GM21515 (cell line): ENCODE measurements around the gene FAM98A.

Experiments used
- ATAC-seq: cut with Tn5 transposase; IDR thresholded peaks from one replicate; pipeline ENCODE4 v1.9.1; 2021; ENCODE audit not compliant: unreplicated experiment

FAM98A gene

DNA sequence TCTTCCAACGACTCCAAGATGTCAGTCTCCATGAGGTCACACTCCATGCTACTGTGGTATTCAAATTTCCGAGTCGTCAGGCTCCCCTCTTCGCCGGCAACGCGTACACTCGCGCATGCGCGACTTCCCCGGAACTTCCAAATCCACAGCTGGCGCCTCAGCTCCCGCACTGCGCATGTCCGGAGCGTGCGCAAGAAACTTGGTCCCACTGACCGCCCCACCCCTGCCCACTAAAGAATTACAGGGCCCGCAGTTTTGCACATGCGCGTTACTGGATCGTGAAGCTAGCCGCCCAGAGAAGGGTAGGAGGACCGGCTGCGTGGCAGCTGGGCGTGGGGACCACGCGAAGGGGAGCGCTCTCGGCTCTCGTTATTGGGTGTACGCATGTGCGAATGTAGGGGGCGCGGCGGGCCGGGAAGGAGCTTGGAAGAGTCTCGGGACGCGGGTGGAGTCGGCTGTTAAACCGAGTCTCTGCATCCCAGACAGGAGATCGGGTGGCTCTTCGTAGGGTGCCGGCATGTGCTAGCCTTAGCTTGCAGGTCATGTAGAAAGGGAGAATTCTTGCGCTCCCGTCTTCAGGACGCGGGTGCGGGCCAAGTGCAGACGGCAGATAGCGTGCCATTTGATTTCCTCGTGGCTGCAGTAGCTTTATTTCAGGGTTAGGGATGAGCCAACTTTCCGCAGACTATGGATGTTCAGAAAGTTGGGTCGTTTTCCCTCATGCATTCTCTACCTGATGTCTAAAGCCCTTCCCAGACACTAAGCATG, at the start of gene FAM98A:
TSS of gene FAM98A (minus strand) at position 125 of the 768 bp plus-strand sequence. CDS start at position 47, 78 bp downstream.
- peak; percentile 95 for ATAC-seq

DNA sequence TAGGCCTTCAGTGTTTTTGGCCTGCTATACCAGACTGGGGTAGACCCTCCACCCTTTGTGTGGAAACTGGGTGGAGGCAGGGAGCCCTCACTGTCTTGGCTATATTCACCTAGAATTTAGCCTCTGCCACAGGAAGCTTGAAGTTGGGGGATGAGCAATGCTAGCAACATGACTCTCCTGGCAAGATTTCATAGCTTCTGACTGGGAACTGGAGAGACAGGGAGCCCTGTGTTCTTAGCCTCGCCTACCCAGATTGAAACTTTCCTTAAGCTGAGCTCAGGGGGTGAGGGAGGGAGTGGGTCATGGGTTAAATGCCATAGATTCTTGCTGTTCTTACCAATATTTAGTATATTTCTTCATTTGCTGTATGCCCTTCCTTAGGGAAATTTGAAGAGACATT, 46.8 kb upstream of the FAM98A start:
- ATAC-seq, result no peak

DNA sequence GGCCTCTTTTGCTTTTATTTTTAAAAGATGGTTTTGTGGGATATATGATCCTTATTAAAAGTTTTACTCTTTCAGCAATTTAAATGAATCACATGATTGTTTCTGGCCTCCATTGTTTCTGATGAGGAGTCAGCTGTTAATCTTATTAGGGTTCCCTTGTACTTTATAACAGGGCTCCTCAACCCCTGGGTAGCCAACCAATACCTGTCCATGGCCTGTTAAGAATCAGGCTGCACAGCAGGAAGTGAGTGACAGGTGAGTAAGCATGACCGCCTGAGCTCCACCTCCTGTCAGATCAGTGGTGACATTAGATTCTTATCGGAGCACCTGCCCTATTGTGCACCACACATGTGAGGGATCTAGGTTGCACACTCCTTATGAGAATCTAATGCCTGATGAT, 45.1 kb upstream of the FAM98A start:
- no peak for ATAC-seq

DNA sequence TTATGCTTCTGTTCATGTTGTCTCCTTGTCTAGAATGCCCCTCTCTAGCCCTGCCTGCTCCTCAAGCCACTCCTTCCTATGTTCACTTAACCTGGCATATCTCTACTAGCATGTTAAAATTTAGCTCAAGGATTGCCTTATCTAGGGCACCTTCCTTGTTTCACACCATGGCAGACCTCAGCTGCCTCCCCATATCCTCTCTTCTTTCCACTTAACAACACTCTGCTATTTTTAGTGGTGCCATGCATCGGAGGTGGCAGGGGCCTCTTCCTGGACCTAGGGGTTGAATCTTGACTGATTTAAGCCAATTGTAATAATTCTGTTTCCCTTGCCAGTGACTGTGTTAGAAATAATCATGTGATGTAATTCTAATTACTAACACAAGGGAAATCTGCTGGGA, 36.9 kb upstream of the FAM98A start:
- ATAC-seq, result no peak

DNA sequence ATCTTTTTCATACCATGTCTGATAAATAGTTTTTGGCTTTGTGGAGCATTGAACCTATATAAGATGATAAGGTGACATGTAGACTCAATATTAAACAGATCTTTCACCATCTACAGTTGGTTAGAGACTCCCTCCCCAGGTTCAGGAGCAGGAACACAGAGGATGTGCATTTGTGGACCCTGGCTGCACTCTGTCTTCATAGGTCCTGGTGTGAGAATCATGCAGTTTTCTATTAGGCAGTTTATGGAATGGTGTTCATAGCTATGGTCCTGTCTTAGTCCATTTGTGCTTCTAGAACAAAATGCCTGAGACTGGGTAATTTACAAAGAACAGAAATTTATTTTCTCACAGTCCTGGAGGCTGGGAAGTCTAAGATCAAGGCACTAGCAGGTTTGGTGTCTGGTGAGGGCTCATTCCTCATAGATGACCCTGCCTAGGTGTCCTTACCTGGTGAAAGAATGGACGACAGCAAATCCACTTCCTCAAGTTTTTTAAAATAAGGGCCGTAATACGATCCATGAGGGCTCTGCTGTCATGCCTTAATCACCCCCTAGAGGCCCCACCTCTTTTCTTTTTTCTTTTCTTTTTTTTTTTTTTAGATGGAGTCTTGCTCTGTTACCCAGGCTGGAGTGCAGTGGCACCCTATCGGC, 35.3 kb upstream of the FAM98A start:
- ATAC-seq, result no peak

DNA sequence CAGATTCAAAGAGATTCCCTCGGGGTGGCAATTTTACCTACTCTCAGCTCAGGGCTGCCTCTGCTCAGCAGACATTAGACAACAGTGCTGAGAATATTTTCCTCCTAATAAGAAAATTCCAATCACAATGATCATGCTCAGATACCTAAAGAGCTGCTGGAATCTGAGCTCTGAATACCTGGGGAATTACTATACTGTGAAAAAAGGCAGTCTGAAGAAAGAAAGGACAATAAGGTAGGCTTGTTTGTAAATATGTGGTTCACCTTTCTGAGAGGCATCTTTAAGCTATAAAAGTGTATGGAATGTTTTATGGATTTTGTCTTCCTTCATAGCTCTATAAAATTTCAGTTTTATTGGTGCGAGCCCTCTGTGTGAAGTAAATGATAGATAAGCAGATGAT, 34.2 kb upstream of the FAM98A start:
- ATAC-seq, result no peak

DNA sequence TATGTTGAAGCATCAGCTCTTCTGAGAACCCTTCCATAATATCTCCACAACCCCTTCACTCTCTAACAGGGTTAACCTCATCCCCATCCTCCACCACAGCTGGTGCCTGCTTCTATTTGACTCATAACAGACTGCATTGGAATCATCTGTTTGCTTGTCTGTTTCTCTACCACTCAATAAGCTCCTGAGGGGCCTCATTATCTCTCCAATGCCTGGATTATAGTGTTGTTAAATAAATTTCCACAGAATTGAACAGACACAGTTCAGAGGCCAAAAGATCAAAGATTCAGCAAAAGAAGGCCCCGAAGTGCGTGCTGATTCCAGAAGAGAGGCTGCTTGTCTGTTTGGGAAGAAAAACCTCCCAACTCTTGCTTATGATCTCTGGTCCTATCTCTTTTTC, 33.7 kb upstream of the FAM98A start:
- no peak for ATAC-seq

DNA sequence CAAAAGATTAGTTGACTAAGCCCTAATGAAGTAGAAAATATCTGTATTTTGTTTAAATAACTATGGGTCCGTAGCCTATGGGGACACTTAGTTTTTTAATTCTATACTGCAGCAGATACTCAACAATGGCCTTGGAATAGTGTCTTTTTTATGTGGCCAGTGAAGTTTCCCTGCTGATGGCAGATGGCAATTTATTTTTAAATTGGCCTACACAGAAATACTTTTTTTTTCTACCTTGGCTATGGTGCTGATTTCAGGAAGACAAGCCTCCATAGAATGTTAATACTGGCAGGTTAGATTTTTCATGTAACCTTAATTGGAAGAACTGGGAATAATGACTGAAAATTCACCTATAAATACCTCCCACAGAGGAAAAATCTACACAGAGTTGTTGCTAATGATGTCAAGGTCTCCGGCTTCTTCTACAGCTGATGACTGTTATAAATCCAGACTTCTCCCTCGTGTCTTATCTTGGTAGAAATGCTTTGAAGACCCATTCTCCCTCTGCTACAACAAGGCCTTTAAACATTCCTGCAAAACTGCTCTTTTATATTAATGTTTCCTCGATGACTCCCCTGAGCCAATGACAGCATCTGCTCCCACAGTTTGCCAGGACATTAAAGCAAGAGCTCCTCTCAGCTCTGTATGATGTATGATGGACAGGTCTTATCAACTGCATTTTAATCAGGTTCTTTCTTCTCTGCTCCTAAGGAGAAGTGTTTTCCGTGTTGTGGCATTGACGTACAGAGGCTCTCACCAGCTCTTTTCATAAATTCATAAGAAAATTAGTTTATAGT, 29.1 kb upstream of the FAM98A start:
- ATAC-seq, result no peak

DNA sequence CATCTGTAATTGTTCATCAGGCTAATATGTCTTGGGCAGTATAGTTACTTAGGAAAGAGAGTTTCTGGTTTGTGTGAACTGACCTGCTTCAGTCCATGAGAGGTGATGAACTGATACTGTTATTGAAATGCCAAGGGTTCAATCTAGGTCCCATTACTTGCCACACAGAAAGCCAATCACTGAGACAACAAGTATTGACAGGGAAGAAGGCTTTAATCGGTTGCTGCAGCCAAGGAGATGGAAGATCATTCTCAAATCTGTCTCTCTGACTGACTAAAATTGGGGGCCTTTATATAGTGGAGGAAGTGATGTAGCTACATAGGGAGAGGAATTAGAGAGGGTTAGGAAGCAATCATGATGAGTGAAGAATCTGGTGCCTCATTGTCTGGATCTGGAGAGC, 19.9 kb upstream of the FAM98A start:
- ATAC-seq, result no peak

DNA sequence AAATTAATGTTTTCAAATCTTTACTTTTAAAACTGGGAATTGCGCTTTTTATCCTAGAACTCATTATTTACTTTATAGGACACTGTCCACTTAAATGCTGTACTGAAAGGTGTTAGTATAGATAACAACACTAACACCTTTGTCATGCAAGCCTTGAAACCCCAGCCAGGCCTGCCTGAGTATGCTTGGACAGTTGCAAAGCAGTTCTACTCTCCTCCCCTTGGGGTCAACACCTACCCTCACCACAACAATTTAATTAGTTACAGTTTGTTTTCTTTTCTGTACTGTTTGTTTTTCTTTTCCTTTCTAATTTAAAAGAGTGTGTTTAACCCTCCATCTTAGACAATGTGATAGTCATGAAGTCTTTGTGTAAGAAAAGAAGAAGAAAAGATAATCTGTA, 18.9 kb upstream of the FAM98A start:
- ATAC-seq, result no peak

DNA sequence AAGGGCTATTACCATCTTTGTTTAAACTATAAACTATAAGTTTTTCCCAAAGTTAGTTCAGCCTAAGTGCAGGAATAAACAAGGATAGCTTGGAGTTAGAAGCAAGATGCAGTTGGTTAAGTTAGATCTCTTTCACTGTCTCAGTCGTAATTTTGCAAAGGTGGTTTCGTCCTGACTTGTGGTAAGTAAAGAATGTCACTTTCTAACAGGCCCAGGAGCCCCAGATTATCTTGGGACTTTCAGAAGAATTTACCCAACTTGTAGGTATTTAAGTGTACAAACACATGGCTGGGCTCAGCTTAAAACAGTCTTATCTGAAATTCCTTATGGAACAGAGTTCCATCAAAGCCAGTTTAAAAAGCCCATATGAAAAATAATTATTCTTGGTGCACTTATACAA, 18.3 kb upstream of the FAM98A start:
- ATAC-seq, result no peak

DNA sequence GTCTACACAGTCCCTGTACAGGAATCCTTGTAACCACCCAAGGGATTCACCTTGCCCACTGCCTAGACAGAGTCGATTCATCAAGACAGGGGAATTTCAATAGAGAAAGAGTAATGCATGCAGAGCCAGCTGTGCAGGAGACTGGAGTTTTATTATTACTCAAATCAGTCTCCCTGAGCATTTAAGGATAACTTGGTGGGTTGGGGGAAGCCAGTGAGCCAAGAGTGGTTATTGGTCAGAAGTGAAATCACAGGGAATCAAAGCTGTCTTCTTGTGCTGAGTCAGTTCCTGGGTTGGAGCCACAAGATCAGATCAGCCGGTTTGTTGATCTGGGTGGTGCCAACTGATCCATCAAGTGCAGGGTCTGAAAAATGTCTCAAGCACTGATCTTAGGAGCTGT, 17.8 kb upstream of the FAM98A start:
- ATAC-seq, result no peak

DNA sequence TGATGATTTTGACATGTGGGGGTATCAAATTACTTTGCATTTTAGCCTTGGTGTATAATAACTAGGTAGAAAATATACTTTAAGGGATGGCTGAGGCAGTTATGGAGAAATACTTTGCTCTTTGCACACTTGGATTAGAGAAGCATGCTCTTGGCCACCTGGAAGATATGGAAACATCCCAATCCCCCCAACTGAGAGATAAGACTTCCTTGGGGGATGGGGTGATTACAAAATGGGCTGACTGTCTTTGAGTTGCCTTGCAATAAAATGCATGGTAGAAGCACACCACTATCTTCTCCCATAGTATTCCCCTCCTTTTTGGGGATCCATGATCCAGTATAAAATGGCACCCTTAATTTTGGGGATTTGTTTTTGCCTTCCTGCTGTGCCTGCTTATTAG, 15.1 kb upstream of the FAM98A start:
- no peak for ATAC-seq

DNA sequence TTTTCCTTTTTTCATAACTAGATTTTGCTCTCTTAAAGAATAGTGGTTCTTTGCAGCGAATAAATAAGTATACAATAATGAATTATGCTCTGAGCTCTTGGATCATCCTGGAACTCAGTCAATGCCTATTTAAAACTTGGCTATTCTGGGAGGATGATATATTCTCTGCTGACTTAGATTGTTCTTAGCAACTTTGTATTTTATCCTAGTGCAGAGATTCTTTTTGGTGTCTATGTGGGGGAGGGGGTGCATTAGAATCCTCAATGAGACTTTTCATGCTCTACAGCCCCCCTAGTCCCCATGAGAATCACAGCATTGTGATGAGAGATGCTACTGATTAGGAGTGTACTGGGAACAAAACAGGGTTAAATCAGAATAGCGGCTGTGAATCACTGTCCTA, 8.8 kb upstream of the FAM98A start:
- no peak for ATAC-seq

DNA sequence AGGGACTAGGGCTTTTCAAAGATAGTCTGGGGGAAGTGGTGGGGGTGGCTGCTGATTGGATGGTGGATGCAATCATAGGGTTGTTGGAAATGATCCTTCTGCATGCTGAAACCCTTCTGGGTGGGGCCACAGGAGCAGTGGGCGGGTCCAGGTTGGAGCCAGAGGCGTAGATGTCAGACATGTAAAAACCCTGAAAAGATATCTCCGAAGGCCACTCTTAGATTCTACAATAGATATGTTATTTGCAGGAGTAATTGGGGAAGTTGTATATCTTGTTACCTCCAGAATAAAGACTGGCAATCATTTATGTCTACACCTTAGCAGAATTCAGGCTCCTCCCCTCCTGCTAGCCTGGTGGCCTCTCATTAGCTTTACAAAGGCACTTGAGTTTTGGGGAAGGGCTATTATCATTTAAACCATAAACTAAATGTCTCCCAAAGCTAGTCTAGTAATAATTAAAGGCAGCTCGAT, 8.2 kb upstream of the FAM98A start:
- ATAC-seq, result no peak

DNA sequence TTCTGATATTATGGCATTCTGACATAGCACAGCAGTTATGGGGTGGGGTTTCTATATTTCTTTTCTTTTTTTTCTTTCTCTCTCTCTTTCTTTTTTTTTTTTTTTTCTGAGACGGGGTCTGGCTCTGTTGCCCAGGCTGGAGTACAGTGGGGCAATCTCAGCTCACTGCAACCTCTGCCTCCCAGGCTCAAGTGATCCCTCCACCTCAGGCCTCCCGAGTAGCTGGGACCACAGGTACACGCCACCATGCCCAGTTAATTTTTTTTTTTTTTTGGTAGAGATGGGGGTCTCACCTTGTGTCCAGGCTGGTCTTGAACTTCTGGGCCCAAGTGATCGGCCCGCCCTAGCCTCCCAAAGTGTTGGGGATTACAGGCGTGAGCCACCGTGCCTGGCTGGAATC, 7.5 kb upstream of the FAM98A start:
- no peak for ATAC-seq

DNA sequence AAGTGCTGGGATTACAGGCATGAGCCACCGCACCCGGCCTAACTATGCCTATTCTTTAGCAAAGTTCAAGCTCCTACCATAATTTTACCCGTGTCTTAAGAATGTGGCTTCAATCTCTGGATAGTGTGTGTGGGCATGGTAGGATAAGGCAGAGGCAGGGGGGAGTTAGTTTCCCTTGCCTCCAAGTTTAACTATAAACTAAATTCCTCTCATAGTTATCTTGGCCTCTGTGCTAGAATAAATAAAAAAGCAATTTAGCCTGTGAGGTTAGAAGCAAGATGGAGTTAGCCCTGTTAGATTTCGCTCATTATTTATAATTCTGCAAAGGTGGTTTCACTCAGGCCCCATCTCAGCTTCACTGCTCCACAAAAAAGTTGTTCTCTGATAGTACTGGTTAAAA, 7.0 kb upstream of the FAM98A start:
- no peak for ATAC-seq

DNA sequence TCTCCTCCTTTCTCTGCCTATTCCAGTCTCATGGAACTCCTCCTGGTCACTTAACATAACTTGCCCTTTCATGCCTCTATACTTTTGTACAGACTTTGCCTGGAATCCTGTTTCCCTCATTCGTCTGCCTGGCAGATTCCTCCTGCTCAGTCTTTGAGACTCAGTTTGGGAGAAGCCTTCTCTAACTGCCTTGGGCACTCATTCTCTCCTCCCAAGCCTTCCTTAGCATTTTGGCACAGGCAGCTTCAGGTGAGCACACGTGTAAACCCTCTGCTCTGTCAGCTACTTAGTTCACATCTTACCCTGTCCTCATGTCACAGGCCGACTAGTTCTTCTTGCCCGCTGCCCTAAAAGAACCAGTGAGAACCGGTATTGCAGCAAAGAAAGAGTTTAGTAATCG, 6.0 kb upstream of the FAM98A start:
- ATAC-seq, result no peak

DNA sequence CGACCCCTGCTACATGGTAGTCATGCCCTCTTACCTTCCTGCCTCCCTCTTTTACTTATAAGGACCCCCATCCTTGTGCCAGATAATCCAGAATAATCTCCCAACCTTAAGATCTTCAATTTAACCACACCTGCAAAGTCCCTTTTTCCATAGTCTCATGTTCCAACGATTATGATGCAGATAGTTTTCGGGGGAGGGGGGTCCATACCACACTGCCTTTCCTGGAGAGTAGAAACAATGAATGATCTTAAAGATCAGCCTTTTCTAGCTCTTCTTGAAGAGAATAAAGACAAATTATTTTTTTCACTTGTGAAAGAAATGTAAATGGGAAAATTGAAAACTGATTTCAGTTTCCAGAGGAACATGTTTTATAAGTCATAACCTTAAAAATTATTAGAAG, 4.3 kb upstream of the FAM98A start:
- no peak for ATAC-seq

DNA sequence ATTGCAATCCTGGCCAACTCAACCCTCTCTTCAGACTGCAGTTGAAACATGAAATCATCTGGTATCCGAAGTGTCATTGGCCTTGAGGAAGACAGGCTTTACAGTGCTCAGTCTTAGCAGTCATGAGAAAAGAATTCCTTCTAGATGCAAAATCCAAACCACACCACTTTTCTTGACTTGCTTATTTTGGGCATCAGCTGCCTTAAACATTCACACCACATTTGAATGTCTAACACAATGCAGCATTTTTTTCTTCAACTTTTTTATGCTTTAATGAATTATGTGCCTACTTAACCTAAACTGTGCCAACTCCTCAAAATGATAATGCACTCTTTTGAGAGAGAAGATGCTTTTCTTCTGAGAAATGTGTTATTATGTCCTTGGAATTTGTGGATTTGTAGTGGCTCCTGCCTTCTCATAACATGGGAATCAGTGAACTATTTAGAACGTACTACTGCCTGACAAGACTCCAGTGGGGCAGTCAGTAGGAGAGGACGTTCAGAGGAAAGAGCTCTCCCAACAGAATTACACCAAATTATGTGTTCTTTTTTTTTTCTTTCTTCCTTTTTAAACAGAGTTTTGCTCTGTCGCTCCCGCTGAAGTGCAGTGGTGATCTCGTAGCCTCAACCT, 3.2 kb upstream of the FAM98A start:
- no peak for ATAC-seq

DNA sequence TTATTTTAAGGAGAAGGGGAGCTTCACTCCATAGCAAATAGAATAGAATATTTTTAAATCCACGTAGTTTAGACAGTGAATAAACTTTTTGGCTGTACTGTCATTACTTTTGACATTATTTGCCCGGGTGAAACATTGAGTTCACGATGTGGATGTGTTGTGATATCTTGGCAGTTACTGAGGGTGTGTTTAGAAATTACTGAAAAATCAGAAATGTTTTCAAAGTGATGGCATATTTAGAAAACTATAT, 769 bp upstream of the FAM98A start:
- no peak for ATAC-seq
